Lower leg skin (tissue), 4 donors: ENCODE measurements around the gene MT1B. TPM values are rescaled to one million over a fixed set of nuclear protein-coding genes. Genes with fewer than 3 reads are reported as not detected.
"Not testable (repeated sequence)": the region's sequence is repeated elsewhere in the genome, so short reads cannot be mapped to it uniquely, and the experiment has no call there.

Source experiments
- DNase-seq, 2 donors: peaks; one replicate each; pipeline ENCODE4 v3.0.0-alpha.2; 2019; ENCODE audit warnings: low spot score in 2 of 2
- H3K4me3 ChIP-seq: fragments of 200-600 bp; sonication (generic); 2 replicates; pipeline ENCODE4 v1.5.1; 2017; ENCODE audit warnings: mild to moderate bottlenecking, low read depth; ENCODE audit not compliant: poor library complexity, severe bottlenecking
- CTCF ChIP-seq, 3 donors: fragments of 450-650 bp; IDR thresholded peaks; one replicate each; pipeline ENCODE4 v1.5.1; 2016; ENCODE audit warnings: antibody characterized with exemption in 3 of 3, mild to moderate bottlenecking in 3 of 3, moderate library complexity in 2 of 3
- POLR2A ChIP-seq, 2 donors: fragments of 450-650 bp; IDR thresholded peaks; one replicate each; pipeline ENCODE4 v1.6.1; 2016 to 2017; ENCODE audit warnings: antibody characterized with exemption in 2 of 2, mild to moderate bottlenecking in 1 of 2, moderate library complexity in 1 of 2
- WGBS, 2 donors: methylation state at CpG; one replicate each; pipeline ENCODE4 v1.1.5; 2018; 5-methylcytosine and 5-hydroxymethylcytosine counted together
- intact Hi-C: fragments of 100-400 bp; cut with DNase I; formaldehyde crosslinking; loops from one replicate; pipeline ENCODE4 v1.15.0; 2023; ENCODE audit warnings: low total_unique reads
- total RNA-seq, 4 donors: library from RNA; depleted of rRNA; stranded (reverse); fragments of >200 nt; gene quantifications; one replicate each; pipeline ENCODE4 v1.1.0, GENCODE V29; 2016

MT1B gene
- total RNA-seq, 4 donors from 2014 or later: not detected

GRCh38 chr16:56614549-56614991 is 37.1 kb upstream of the MT1B start:
- intact Hi-C loops: no loop called here
- no peak for DNase-seq
- TF ChIP-seq POLR2A (IDR thresholded peaks at IDR 0.05) (no peak), CTCF (IDR thresholded peaks at IDR 0.05) (no peak)
- H3K4me3 ChIP-seq: no peak overlapping the region

- intact Hi-C loops: no loop called here
- DNase-seq: no peak
- H3K4me3 ChIP-seq: no peak overlapping the region
- WGBS, 2 donors: 84 to 85% methylated on average over 3 of the region's 3 CpGs
- TF ChIP-seq POLR2A (IDR thresholded peaks at IDR 0.05): no peak
Observed at GRCh38 chr16:56615353-56615752, 36.3 kb upstream of the MT1B start.

- 61 to 70% methylated on average over 23 of the region's 23 CpGs for WGBS, 2 donors
- intact Hi-C loops: no loop called here
- DNase-seq: no peak
- TF ChIP-seq CTCF (IDR thresholded peaks at IDR 0.05) (no peak), POLR2A (IDR thresholded peaks at IDR 0.05) (no peak)
- H3K4me3 ChIP-seq: no peak overlapping the region
Observed at GRCh38 chr16:56616608-56617211, 35.0 kb upstream of the MT1B start.

- no peak overlapping the region for H3K4me3 ChIP-seq
- peak; percentile 67 to 94 for DNase-seq
- no peak for TF ChIP-seq POLR2A (IDR thresholded peaks at IDR 0.05)
- WGBS, 2 donors: 8 to 10% methylated on average over 12 to 33 of the region's 41 CpGs
- intact Hi-C loops: no loop called here
Observed at GRCh38 chr16:56617212-56618085, 34.2 kb upstream of the MT1B start.

GRCh38 chr16:56618138-56618537 is 33.5 kb upstream of the MT1B start:
- intact Hi-C loops: no loop called here
- no peak for DNase-seq
- no peak overlapping the region for H3K4me3 ChIP-seq
- TF ChIP-seq POLR2A (IDR thresholded peaks at IDR 0.05) (no peak), CTCF (IDR thresholded peaks at IDR 0.05) (no peak)
- WGBS, 2 donors: 80 to 85% methylated on average over 6 of the region's 6 CpGs

- no peak overlapping the region for H3K4me3 ChIP-seq
- intact Hi-C loops: no loop called here
- TF ChIP-seq CTCF (IDR thresholded peaks at IDR 0.05) (no peak), POLR2A (IDR thresholded peaks at IDR 0.05) (no peak)
- no peak for DNase-seq
- 88 to 93% methylated on average over 7 to 8 of the region's 8 CpGs for WGBS, 2 donors
Observed at GRCh38 chr16:56620339-56620897, 31.3 kb upstream of the MT1B start.

- intact Hi-C loops, H3K4me3 ChIP-seq, DNase-seq: not testable (repeated sequence)
- 84 to 86% methylated on average over 4 of the region's 4 CpGs for WGBS, 2 donors
Observed at GRCh38 chr16:56621665-56622445, 29.8 kb upstream of the MT1B start.

- H3K4me3 ChIP-seq, intact Hi-C loops, DNase-seq: not testable (repeated sequence)
- 95 to 96% methylated on average over 5 of the region's 5 CpGs for WGBS, 2 donors
Observed at GRCh38 chr16:56623184-56623583, 28.5 kb upstream of the MT1B start.
